ENCODE measurements around the gene ANKMY1.

Gene ANKMY1

DNA sequence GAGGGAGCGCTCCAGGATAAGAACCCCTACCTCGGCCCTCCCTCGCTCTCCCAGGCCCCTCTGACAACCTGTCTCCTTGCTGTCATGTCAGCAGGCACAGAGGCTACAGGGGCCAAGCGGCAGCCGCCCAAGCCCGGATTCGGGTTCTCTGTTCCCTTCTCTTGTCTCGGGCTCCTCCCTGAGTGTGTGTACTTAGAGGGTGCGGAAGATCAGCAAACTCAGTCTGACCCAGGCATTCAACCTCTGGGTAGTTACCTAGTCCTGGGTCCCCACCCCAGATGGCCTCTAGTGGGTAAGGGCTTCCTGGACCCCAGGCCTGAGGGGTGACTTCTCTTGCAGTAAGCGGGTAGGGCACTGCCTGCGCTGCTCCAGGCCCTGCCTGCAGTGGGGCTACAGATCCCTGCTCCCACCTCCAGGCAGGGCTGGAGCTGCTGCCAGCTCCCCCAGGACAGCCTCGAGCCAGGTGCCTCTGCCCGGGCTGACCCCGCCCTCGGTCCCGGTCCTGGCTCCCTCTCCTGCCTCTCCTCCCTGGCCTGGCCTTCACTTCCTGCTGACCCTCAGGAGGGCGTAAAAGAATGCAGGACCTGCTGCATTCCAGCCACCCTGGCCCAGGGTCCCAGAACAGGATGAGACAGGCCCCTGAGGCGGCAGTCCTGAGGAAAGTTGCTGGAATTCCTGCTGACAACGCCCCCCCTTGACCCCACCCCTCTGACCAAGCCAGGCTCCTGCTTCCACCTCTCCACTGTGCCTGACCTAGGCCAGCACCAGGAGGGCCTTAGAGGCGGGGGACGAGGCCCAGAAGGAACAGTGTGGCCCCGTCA is 100.4 kb downstream of the ANKMY1 start:
- no peak for DNase-seq

DNA sequence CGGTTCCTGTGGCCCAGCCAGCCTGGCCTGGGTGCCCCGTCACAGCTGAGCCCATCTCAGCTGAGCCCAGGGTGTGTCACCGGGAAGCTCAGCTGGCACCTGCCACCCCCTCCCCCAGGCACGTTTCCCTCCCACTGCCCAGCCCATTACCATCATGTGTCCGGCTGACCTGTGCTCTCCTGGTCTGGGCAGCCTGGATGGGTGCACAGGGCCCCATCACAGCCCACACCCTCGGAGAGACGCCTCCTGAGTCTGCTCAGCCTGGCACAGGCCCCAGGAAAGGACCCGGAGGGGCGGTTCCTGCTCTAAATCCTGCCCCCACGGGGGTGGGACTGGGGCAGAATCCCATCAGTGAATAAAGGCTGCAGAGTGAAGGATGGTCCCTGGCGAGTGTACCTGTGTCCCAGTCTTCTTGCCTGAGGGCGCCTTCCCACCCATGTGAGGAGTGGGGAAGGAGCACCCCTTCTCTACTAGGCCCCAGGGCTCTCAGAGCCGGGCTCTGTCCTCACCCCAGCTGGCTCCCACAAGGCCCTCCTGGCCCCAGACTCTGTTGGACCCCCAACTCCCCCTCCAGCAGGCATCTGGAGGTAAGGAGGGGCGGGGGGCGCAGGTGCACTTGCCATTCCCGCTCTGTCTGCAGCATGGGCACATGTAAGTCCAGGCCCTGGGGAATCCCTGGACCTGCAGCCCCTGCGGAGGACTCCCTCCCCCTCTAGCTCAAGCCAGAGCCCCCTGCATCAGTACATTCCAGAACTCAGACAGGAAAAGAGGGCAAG is 101.2 kb downstream of the ANKMY1 start:
- DNase-seq = no peak

DNA sequence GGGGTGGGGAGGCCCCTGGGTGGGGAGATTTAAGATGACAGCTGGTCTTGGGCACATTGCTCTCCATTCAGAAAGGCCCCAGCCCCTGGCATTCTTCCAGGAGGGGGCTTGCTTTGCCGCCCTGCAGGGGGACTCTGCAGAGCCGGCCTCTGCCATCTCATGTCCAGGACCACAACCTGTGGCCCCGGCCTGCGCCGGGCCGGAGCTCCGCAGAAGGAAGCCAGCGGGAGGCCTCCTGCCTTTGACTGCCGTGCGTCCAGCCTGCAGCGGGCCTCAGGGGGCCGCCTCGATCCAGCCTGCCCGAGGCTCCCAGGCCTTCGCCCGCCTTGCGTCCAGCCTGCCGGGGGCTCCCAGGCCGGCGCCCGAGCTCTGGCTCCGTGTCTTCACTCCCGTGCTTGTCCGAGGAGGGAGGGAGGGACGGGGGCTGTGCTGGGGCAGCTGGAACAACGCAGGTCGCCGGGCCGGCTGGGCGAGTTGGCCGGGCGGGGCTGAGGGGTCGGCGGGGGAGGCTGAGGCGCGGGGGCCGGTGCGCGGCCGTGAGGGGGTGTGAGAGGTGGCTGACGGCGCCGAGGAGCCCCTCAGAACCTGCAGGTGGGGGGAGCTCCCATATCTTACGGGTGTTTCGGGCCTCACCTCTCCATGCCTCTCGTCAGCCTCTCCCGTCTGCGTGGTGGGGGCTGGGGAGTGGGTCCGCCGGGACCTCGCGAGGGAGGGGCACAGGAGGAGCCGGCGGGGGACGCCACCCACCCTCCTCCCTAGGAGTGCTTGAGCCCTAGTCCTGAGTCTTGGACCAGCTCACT is 101.9 kb downstream of the ANKMY1 start:
- DNase-seq = no peak

DNA sequence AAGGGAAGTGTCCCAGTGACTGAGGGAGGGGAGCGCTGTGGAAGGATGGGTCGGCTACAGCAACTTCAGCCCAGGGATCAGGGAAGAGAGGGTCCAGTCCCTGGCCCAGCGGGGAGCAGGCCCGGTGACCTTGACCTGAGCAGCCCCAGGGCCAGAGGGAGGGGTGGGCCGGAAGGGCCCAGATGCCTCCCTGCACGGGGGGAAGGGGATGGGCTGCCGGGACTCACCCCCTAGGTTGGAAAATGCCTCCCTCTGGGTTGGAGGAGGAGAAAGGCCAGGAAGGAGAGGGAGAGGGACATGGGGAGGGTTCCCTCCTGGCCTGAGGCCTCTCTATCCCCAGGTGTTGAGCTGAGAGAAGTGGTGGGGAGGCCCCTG is 102.5 kb downstream of the ANKMY1 start:
- no peak for DNase-seq

DNA sequence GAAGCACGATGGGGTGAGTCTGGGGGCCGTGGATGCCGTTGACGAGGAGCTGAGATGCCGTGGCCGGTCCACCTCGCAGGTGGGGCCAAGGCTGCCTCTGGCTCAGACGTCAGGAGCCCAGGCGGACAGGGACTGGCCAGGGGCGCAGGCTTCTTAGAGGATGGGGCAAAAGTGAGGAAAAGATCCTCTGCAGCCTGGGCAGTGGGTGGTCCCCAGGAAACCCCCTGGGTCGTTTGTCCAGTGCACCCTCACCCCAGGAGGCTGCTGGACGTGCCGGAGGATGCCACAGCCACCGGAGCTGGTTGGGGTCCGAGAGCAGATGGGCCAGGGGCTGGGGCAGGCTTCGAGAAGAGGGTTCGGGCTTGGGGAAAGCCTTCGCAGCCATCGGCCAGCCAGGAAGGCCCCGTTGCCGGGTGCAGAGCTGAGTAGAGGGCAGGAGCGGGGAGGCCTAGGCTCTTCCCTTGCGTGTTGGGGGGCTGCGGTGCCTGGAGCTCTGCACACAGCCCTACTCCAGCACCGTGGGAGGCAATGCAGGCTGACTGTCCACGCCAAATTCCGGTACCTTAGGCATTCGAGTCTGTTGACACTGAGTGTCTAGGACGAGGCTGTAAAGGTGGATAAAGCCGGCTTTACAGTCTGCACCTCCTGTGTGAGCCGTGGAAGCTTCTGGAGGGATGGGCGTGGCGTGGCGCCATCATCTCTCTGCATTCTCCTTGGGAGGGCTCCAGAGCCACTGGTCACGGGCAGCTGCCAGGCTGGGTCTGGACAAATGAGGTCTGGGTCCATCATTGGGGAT is 103.5 kb downstream of the ANKMY1 start:
- no peak for DNase-seq

DNA sequence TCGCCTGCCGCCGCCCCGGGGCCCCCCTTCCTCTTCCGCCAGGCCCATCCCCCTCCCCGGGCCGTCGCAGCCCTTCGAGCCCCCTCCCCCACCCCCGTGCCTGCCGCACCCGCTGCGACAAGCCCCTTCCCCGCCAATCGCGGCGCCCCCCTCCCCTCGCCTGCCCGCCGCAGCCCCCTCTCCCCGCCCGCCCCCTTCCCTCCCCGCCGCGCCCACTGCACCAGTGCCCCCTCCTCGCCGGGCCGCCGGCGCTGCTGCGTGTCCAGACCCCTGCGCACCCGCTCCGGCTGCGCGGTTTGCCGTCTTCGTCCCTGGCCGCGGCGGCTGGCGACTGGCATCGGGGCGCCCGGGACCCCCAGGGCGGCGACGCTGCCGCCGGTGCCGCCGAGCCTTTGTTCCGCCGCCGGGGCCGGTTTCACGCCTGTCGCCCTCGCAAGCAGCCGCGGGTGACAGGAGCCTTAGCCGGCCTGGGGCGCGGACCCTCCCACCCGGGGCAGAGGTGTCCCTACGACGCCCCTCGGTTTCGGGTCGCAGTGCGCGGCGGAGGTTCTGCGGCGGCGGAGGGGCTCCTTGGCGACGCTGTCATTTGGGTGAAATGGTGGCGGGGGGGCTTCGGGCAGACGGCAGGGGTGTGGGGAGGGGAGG is 104.2 kb downstream of the ANKMY1 start:
- DNase-seq = no peak

DNA sequence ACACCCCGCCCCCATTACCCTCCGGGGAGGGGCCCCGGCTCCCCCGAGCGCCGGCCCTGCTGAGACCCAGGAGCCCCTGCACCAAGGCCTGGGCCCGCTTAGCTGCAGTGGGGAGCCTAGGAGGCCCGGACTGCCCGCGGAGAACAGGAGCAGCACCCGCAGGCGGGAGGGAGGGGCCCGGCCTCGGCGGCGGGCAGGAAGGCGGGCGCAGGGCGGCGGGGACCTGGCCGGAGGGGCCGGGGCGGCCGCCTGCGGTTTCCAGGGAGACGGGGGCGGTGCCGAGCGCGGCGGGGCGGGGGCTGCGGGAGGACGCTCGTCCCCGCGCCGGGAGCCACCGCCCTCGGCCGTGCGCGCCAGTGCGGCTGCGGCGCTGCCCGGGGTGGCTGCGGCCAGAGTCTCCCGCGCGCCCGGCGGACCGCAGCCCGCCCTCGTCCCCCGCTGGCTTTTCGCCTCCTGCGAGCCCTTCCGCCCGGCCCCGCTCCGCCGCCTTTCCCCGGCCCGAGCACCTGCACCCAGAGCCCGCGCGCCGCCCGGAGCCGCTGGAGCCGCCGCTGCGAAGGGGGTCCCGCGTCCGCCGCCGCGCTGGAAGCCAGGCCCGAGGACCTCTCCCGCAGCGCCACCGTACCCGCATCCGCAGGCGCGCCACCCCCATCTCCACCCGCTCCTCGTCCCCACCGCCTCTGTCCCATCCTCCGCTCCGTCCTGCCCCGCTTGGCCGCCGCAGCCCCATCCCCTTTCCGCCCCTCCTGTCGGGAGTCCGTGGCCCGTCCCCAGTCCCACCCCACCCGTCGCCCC is 105.1 kb downstream of the ANKMY1 start:
- DNase-seq = no peak

DNA sequence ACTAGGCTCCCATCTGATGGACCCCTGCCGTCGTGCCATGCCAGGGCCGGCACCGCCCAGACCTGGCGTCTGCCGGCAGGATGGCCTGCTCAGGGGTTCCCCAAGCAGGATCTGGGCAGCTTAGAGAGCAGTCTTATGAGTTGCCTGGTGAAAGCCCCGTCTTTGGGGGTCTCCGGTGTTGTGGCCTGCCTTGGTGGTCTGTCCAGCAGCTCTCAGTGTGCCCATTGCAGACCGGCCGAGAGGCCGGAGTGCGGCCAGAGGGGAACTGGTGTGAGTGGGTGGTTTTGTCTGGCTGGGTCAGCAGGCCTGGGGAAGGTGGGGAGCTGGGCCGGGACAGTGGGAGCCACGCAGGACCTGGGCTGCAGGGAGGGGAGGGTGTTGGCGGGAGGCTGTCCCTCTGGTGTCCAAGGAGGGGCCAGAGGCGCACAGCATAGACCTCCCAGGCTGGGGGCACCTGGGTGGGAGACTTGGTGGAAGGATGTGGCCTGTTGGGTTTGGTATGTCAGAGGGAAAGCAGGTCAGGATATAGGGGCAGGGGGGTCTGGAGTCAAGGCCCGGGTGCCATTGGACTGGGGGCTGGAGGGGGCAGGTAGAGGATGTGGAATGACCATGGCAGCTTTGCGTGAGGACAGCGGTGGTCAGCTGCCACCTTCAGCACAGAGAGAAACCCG is 105.9 kb downstream of the ANKMY1 start:
- DNase-seq = no peak

DNA sequence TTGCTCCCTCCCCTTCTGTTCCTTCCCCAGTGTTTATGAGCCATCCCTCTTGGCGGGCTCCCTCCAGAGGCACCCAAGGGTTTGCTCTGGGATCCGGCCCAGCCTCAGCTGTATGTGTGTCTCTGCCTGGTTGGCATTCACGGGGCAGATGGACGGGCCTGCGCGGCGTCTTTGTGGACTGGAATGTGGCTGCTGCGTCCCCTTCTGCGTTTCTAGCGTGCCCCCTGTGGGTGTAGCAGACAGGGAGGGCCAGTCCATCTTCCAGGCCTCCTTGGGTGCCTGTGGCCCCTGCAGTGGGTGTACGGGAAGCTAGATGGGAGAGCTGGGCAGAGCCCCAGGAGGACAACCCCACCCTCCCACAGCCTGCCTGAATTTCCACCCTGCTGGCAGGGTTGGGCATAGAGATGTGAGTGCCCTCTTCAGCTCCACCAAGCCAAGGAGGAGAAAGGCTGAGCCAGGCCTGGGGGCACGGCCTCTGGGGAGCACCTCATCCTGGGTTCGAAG is 106.6 kb downstream of the ANKMY1 start:
- DNase-seq = no peak

DNA sequence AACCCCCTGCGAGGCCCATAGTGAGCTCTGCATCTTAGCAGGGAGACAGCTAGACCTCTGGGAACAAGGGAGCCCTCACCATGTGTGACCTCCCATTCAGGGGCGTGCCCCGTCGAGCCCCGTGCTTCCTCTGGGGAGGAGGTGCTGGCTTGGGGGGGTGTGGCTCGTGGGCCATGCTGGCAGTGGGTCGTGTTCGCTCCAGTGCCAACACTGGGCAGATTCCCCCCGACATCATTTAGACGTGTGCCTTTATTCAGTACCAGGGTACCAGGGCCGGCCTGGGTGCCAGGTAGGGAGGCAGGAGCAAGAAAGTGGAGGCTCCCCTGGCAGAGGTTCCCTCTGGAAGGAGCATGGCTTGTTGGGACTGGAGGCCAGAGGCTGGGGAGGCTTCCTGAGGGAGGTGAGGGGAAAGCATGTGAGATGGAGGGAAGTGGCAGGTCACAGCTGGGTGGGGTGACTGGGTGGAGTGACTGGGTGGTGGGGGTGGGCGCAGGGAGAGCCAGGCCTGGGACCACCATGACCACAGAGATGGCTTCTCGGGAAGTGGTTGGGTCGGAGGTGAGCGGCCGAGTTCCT is 107.2 kb downstream of the ANKMY1 start:
- no peak for DNase-seq

DNA sequence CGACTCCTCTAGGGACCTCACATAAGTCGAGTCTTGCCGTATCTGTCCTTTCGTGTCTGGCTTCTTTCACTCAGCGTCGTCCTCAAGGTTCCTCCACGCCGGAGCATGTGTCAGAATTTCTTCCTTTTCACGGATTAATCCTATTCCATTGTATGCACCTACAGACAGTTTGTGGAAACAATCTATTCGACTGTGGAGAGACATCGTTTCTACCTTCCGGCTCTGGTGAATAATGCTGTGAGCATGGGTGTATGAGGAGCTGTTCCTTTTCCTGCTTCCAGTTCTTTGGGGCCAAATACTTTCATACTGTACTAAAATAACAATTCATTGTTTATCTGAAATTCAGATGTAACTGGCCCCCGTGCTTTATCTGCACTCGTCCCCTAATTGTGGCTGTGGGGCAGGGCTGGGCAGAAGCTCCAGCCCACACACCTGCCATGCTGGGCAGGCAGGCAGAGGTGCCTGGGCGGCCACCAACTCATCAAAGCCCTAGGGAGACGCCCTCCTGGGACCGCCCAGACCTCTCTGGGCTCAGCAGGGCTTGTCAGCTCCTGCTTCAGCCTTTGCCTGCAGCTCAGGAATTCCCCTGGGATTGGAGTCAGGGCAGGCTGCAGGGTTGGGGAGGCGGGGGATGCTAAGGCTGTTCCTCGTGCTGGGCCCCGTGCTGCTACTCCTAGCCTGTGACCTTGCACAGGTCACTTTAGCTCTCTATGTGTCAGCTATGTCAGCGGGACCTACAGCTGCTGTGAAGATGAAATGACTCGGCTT is 107.8 kb downstream of the ANKMY1 start:
- DNase-seq = no peak

DNA sequence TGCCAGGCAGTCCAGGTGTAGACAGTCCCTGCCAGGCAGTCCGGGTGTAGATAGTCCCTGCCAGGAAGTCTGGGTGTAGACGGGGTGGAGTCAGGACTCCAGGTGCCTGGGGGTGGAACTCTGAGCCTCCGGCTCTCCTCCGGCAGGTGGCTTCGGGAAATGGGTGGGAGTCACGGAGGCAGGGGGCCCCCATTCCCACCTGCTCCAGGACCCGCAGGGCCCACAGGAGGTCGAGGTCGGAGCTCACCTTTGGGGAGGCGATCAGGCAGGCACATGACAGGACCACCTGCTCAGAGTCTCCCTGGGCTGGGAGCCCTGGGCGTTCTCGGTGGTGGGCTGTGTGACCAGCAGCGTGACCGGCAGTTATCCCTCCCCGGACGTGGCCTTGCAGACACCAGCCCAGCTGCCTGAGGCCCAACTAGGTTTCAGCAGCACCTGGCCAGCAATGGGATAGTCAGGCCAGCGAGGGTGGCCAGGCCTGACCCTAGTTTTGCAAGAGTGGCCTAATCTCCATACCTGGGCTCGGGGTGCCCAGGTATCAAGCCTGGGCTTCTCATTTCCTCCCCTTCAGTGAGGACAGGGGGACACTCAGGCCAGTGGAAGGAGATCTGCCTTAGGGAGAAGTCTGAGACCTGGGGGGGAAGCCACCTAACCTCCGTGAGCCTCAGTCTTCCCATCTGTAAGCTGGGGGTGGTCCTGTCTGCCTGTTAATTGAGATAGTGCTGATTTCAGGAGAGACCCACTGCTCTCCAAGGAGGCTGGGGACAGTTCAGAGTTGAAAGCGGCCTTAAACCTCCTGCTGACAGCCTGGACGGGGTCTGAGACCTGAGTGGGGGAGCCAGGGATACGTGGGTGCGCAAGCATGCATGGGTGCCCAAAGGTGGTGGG is 109.2 kb downstream of the ANKMY1 start:
- no peak for DNase-seq

DNA sequence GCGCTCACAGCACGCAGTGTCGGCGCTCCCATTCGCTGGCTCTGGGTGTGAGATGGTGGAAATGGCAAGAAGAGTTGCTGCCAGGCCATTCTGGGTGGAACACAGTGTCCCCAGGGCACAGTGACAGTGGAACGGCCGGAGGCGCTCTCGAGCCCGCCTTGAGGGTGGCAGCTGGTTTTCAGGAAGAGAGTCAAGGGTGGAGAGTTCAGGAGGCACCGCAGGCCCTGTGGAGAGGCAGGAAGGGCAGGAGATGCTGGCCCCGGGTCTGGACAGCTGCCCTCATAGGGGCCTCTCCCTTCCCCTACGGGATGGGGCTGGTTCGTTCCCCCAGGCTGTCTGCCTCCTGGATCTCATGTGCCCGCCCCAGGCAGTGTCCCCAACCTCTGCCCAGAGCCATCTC is 109.9 kb downstream of the ANKMY1 start:
- DNase-seq = no peak

DNA sequence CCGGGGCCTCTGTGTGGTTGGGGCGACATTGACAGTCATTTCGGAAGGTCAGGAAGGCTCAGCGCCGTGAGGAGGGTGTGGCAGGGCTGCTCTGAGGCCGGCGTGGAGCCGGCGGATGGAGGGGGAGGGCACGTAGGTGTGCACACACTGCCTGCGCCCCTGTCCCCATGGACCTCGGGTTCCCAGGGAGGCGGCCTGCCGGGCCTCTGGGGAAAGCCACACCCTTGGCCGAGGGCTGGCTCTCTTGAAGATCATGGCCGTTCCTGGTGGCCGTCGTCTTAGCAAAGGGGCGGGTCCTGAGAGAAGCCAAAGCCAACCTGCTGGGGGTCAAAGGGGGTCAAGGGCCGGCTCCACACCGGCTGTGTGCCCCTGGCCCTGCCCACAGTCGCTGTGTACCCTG is 110.5 kb downstream of the ANKMY1 start:
- no peak for DNase-seq

DNA sequence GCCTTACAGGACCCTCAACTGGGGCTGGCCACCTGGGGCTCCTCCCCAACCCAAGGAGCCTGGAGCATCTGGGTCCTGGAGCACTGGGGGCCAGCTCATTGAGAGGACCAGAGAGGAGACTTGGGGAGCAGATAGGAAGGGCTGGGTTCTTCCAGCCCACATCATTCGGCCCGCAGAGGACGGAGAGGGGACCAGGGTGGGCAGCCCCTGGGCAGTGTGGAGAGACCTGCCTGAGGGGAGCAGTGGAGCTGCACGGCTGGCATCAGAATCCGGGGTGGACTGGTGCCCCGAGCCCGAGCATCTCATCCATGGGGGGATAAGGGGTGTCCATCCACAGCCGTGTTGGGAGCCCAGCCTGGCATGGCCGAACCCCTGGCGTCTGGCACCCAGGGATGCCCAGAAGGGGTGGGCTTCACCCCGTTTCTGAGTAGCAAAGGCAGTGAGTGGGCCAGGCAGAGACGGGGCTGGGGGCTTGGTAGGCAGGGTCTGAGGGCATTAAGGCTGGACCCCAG is 111.1 kb downstream of the ANKMY1 start:
- DNase-seq = no peak

DNA sequence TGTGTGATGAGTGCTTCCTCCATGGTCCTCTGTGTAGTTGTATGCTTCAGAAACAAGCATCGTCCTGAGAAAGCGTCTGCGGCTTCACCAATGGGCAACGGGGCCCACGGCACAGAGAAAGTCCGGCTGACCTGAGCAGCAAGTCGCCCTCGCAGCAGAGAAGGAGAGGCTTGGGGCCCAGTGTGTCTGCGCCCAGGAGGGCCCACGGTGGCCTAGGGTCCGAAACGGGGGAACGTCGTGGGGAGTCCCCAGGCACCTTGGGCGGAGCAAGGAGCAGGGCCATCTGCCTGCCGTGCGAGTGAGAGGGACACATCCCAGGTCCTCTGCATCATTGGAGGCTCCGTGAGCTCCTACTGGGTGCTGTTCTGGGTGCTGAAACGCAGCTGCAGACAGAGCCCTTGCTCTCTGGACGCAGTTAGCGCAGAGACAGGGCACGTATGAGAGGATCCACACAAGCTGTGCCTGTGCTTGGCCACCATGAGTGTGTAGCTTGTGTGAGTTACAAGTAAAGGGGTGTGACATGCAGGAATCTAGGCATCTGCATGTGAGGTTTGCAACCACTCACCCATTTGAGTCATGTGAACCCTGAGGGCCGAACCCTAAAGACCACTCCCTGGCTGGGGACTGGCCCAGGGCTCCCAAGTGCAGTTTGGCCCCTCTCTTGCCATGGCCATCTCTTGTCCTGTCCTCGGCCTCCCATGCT is 111.7 kb downstream of the ANKMY1 start:
- DNase-seq = no peak

DNA sequence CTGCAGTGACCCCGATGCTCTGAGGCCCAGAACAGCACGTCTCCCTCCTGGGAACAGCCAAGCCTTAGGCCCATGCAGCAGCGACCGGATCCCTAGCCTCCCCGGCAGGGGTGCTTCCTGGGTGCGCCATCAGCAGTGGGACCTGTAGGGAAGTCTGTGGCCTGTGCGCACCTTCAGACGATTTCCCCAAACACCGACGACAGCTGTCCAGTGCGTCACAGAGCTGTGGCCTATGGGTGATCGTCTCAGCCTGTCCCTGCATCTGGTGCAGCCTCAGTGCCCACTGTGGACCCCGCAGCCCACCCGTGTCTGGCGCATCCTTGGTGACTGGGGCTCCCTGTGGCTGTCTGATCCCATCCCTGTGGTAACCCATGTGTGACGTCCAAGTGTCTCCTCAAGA is 113.3 kb downstream of the ANKMY1 start:
- DNase-seq = no peak

All from DMS 273 treated with DMSO at 0.1 percent for 48 hours (cell line).